Panc1 (cell line): ENCODE data around the gene TBKBP1. TPM values are rescaled to one million over a fixed set of nuclear protein-coding genes. Genes with fewer than 3 reads are reported as not detected.

Source experiments
- ATAC-seq: fragments of 200-7000 bp; cut with Tn5 transposase; 2 replicates; pipeline ENCODE4 v1.9.1; 2020; ENCODE audit warnings: mild to moderate bottlenecking, moderate library complexity
- BruUV-seq: library from RNA; stranded (reverse); fragments of 400-500 nt; replicated peaks from 2 replicates; lab custom pipeline; 2021; lab: Mats Ljungman, UMichigan
- CTCF ChIA-PET: fragments of 300-600 bp; sonication (Branson Sonifier 250); formaldehyde crosslinking; loops from one replicate; lab custom pipeline; 2022; ENCODE audit warnings: antibody characterized with exemption; lab: Charles Lee
- POLR2A ChIA-PET: fragments of 300-600 bp; sonication (Branson Sonifier 250); formaldehyde crosslinking; loops from one replicate; lab custom pipeline; 2022; ENCODE audit warnings: antibody characterized with exemption; lab: Charles Lee
- DNase-seq: peaks from one replicate; pipeline ENCODE4 v3.0.0-alpha.2; 2010; ENCODE audit warnings: low read depth, low spot score
- H3K27ac ChIP-seq: 2 replicates; pipeline ENCODE4 v1.5.1; 2011; ENCODE audit warnings: mild to moderate bottlenecking, low read length, inconsistent platforms
- H3K27me3 ChIP-seq: fragments of 200-500 bp; sonication (Bioruptor generic); 2 replicates; pipeline ENCODE4 v1.6.0; 2014; ENCODE audit warnings: low read length, inconsistent platforms; ENCODE audit not compliant: control insufficient read depth, insufficient read depth
- H3K36me3 ChIP-seq: fragments of 200-500 bp; sonication (Bioruptor generic); 2 replicates; pipeline ENCODE4 v1.5.1; 2014; ENCODE audit warnings: inconsistent platforms, mild to moderate bottlenecking, low read length, moderate library complexity; ENCODE audit not compliant: control insufficient read depth, insufficient read depth
- H3K4me1 ChIP-seq: 2 replicates; pipeline ENCODE4 v1.5.1; 2011; ENCODE audit warnings: inconsistent platforms, mild to moderate bottlenecking, low read length, moderate library complexity; ENCODE audit not compliant: control insufficient read depth, insufficient read depth
- H3K4me3 ChIP-seq, 2 experiments: 2 replicates each; pipeline ENCODE4 v1.5.1; 2011 to 2012; ENCODE audit warnings: low read depth in 2 of 2, low read length in 2 of 2, mild to moderate bottlenecking in 2 of 2, inconsistent platforms in 1 of 2, moderate library complexity in 1 of 2
- H3K9me3 ChIP-seq: fragments of 200-500 bp; sonication (Bioruptor generic); 2 replicates; pipeline ENCODE4 v1.5.1; 2014; ENCODE audit warnings: low read depth, mild to moderate bottlenecking, inconsistent platforms, low read length, moderate library complexity; ENCODE audit not compliant: control insufficient read depth, insufficient read depth
- CTCF ChIP-seq: fragments of 450-650 bp; IDR thresholded peaks from 2 replicates; pipeline ENCODE4 v1.5.1; 2017; ENCODE audit warnings: mild to moderate bottlenecking
- POLR2AphosphoS5 ChIP-seq: IDR thresholded peaks from 2 replicates; pipeline ENCODE4 v1.6.1; 2012; ENCODE audit warnings: mild to moderate bottlenecking, low read depth, low read length, moderate library complexity
- REST ChIP-seq, 2 experiments: IDR thresholded peaks; 2 replicates each; pipeline ENCODE4 v1.6.1; 2011 to 2012; ENCODE audit warnings: low read depth in 2 of 2, control low read depth in 1 of 2, low read length in 1 of 2, mild to moderate bottlenecking in 1 of 2, moderate library complexity in 1 of 2; ENCODE audit not compliant: insufficient read depth in 1 of 2
- SIN3A ChIP-seq: IDR thresholded peaks from 2 replicates; pipeline ENCODE4 v1.6.1; 2012; ENCODE audit warnings: low read depth, mild to moderate bottlenecking, low read length, moderate library complexity, borderline replicate concordance; ENCODE audit not compliant: insufficient read depth
- TCF7L2 ChIP-seq: IDR thresholded peaks from 2 replicates; pipeline ENCODE4 v1.6.1; 2011; ENCODE audit warnings: mild to moderate bottlenecking, low read depth, low read length, inconsistent platforms
- in situ Hi-C: cut with HindIII; loops from 2 replicates; pipeline ENCODE4 v1.10.0; 2016; ENCODE audit warnings: low sequenced_read_pairs, low pct_unique_long_range_greater_than_20kb
- intact Hi-C: fragments of 100-400 bp; cut with micrococcal nuclease; formaldehyde crosslinking; loops from one replicate; pipeline ENCODE4 v1.10.0; 2022; ENCODE audit not compliant: unreplicated experiment
- total RNA-seq: library from RNA; stranded (reverse); gene quantifications from one replicate; pipeline ENCODE4 v1.2.1, GENCODE V29; 2021; ENCODE audit not compliant: unreplicated experiment

Gene TBKBP1
- total RNA-seq, 1 experiment from 2014 or later = 12.0 TPM

- Histone ChIP-seq H3K27ac (no peak overlapping the region), H3K36me3 (no peaks in the 10 kb centered on the region), H3K4me3 (no peak overlapping the region), H3K4me1 (no peaks in the 10 kb centered on the region; the same call in 1 of the 2 replicates), H3K9me3 (no peaks in the 10 kb centered on the region), H3K27me3 (no peaks in the 10 kb centered on the region)
- intact Hi-C loops (no loop called here), in situ Hi-C loops (no loop called here)
- no TSS peak for BruUV-seq
- ATAC-seq (no peak), DNase-seq (no peak)
- POLR2A ChIA-PET = no interaction called here
- CTCF ChIA-PET = no interaction called here
- no peak for TF ChIP-seq CTCF
- TF ChIP-seq POLR2AphosphoS5 = no peak
- no peak for TF ChIP-seq TCF7L2
- no peak for TF ChIP-seq REST (IDR thresholded peaks at IDR 0.05; ENCODE audit: insufficient read depth in 1 of 2, low read depth in 2 of 2, low read length in 1 of 2)
- TF ChIP-seq SIN3A = no peak
Measured at GRCh38 chr17:47703191-47703591, 9.2 kb downstream of the TBKBP1 start.

GRCh38 chr17:47703671-47704070 lies 9.7 kb downstream of the TBKBP1 start:
- ChIA-PET CTCF (no interaction called here), POLR2A (no interaction called here)
- Histone ChIP-seq H3K9me3 (no peaks in the 10 kb centered on the region), H3K4me1 (no peaks in the 10 kb centered on the region; the same call in 1 of the 2 replicates), H3K4me3 (no peak overlapping the region), H3K27me3 (no peaks in the 10 kb centered on the region), H3K27ac (no peak overlapping the region), H3K36me3 (no peaks in the 10 kb centered on the region)
- DNase-seq (no peak), ATAC-seq (no peak)
- no TSS peak for BruUV-seq
- intact Hi-C loops (no loop called here), in situ Hi-C loops (no loop called here)
- TF ChIP-seq TCF7L2 (no peak), REST (IDR thresholded peaks at IDR 0.05; ENCODE audit: insufficient read depth in 1 of 2, low read depth in 2 of 2, low read length in 1 of 2) (no peak), SIN3A (no peak), POLR2AphosphoS5 (no peak), CTCF (no peak)
